ENCODE results near the gene NPSR1.

Gene NPSR1

DNA sequence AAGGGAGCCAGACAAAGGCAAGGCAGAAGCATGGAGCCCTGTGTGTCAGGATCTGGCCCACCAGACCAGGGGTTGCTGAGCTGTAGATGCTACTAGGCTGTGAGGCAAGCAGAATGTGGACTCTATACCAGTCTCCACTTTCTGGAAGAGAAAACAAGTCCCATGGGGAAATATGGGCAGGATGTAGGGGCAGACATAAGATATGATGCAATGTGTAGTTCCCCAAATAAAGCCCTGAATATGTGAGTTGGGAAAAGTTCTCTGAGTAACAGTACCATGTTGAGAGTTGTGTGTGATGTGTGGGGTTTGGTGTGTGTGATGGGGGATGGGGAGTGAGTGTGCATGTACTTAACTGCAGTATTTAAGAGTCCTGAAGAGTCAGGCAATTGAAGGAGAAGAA, 62.3 kb downstream of the NPSR1 start:
- DNase-seq = no peak

DNA sequence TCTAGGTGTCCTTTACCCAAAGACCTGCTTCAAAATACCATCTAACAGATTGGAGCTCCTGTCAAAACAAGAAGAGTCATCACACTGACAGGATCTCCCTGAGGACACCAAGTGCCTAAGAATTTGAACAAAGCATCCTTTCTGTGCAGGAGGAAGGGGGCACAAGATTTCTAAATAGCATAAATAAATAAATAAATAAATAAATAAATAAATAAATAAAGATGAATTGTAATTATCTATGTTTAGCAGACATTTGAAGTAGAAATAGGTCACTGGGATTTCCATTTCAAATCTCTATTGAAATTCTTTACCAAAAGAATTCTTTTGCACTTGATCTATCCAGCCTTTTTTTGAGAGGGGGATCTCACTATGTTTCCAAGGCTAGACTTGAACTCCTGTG, 65.3 kb downstream of the NPSR1 start:
- DNase-seq = no peak

DNA sequence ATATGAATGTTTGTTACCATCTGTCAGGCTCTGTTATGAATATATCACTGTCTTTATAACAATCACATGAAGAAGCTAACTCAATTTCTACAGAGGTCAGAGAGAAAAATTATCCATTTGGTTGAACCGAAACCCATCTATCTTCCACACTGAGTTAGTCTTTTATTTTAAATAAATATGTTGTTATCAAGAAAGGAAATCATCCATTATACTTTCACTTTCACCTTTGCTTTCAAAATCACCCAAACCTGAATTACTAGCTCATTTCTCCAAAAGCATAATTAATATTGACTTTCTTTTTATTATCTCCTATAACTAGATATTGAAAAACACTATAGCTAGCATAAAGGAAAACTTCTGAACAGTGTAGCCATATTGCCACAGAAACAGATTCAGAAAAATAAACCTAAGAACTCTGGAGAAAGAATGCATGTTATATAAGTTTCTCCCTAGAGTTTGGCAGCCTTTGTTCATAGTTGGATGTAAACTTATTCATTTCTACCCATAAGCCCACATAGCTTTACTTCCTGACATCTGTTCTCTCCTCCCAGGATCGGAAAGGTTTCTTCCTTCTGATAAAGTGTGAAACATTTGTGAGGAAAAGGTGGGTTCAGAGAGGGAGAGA, 66.0 kb downstream of the NPSR1 start:
- no peak for DNase-seq

DNA sequence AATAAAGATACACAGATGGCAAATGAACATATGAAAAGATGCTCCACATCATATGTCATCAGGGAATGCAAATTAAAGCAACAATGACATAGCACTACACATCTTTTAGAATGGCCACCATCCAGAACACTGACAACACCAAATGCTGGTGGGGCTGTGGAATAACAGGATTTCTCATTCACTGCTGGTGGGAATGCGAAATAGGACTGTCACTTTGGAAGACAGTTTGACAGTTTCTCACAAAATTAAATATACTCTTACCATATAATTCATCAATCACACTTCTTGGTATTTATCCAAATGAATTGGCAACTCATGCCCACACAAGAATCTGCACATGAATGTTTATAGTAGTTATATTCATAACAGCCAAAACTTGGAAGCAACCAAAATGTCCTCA, 68.2 kb downstream of the NPSR1 start:
- DNase-seq = no peak

DNA sequence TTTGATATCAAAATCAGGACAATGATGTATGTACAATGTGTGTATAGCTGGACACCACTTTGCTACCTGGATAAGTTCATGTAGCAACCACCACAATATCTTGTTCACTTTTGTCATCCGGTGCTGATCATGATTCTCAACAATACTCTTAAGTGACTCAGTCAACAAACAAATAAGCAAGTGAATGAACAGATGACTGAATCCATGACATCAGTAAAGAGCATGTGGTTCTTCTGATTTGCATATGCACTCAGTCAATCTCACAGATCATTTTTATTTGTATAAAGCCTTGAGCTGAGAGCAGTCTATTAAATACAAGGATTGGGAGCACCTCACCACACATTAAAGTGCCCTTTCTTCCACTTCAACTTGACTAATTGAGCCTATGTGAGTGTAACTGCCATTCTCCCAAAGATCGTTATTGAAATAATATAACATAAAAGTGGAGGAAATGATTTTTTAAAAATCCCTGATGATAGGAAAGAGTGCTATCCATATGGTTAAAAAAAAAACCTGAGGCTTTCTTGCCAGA, 69.5 kb downstream of the NPSR1 start:
- no peak for DNase-seq

DNA sequence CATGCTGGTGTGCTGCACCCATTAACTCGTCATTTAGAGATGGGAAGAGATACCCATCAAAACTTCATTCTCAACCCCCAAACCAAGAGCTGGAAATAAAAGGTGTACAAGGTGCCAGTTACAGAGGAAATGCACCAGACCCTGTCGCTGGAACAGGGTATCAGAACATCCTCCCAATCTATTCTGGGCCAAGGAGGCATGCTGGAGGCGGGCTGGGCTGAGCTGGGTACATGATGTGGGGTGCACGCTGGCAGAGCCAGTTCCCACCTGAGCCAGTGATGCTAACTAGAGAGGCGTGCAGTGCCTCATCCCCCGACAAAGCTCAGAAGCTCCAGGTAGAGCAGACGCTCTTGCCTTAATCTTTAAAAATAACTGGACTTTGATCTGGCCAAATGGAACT, 70.1 kb downstream of the NPSR1 start:
- DNase-seq = no peak

DNA sequence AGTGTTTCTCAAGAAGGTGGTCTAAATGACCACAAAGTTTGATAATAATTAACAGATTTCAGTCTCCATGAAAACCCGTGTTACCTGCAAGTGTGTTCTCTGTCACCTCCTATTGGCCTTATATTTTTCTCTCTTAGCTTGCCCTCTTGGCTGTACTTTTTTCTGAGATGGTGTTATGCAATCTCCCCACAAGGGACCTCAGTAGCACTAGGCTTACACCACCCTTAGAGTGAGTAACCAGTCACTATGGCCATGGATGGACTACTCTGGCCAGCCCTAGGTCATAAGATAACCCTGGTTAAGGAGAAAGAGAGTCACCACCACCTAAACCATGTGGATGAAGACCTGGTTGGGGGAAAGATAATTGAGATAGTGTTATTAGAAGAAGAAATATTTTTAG, 76.8 kb downstream of the NPSR1 start:
- no peak for DNase-seq

DNA sequence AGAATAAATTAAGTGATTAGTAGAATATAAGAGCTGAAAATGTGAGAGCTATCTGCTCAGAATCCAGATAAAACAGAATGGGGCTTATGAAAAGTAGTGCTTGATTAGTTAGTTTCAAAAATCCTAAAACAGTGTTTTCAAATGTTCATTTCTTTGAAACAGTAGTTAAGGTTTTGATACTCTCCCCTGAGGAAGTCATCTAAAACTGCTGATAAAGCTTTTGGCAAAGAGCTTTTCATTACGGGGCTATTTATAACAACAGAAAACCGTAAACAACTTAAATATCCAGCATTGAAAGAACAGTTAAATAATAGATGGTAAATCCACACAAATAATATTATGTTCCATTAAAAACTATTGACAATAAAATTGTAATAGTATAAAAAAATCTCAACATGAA, 77.5 kb downstream of the NPSR1 start:
- DNase-seq = no peak

DNA sequence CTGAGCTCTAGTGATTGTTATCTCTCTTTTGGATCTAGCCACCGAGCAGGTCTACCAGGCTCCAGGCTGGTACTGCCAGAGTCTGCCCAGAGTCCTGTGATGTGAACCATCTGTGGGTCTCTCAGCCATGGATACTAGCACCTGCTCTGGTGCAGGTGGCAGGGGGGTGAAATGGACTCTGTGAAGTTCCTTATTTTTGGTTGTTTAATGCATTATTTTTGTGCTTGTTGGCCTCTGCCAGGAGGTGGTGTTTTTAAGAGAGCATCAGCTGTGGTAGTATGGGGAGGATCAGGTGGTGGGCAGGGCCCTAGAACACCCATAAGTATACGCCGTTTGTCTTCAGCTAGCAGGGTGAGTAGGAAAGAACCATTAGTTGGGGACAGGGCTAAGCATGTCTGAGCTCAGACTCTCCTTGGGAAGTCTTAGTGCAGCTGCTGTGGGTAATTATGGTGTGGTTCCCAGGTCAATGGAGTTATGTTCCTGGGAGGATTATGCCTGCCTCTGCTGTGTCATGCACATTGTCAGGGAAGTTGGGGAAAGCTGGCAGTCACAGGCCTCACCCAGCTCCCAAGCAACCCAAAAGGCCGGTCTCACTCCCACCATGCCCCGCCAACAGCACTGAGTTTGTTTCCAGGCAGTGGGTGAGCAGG, 81.8 kb downstream of the NPSR1 start:
- DNase-seq = no peak

DNA sequence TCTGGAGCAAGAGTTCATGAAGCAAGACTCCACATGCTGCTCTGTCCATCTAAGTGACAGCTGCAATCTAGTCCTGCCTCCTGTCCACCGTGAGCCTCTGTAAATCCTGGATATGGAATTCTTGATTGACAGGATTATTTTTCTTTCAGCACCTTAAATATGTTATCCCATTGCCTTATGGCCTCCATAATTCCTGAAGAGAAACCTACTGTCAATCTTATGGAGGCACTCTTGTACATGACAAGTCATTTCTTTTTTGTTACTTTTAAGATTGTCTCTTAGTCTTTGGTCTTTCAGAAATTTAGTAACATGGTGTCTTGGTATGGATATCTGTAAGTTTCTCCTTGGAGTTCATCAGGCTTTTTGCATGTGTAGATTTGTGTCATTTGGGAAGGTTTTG, 82.8 kb downstream of the NPSR1 start:
- no peak for DNase-seq

DNA sequence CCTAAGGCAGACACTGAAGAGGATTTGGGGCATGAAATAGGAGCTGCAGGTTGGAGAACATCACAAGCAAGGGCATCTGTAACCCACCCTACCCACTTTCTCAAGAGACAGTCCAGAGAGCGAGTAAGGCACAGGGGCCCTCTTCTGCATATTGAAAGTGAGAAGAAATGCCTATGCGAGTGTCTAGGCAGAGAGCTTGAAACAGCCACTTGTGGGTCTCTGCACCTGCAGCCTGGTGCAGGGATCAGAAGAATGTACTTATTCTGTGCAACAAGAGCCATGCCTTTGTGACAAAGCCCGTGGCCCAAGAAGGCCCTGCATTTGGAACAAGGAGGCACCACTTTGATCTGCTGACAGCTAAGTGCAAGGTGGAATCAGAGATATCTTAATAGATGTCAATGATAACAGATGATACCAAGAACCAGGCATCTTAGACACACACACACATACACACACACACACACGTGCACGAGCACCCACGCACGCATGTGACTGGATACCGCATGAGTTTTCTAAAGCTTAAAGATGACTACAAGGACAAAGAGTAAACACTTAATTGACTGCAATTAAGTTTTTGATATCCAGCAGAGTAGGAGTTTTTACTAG, 89.3 kb downstream of the NPSR1 start:
- no peak for DNase-seq

DNA sequence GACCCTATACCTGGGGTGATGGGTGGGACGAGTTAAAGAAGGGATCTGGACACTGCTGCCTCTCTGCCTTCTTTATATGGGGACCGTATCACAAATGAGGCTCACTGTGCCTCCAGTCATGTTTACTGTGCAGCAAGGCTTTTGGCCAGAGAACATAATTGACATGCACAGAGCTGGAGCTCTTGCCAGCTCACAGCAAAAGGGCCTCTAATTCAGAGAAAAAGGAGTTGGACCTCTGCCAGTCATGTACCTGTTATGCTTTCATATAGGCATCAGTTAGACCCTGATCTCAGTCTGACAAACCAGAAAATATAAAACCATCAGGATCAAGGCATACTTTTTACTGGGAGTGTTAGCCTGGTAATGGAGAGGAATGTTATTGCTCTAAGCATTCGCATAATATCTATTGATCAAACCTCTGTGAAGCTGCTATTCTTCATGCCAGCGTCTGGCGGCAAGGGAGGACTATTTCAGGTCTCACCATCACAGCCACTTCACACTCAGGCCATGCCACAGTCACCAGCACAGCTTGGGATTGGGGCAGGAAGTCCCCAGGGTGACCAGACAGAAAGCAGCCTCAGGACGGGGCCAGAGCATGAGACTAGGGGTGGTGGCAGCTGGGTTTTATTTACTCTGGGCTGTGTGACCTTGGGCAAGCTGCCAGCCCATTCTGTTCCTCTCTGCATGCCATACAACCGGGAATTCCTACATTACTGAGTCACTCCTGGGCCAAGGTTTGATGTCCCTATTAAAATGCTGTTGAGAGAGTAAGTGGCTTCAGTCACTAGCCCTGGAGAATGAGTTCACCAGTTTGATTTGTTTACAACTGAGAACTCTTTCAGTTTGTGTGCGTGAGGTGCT, 90.1 kb downstream of the NPSR1 start:
- peak in 5 of 58 donors; percentile 5 to 52 (median 23) for DNase-seq

DNA sequence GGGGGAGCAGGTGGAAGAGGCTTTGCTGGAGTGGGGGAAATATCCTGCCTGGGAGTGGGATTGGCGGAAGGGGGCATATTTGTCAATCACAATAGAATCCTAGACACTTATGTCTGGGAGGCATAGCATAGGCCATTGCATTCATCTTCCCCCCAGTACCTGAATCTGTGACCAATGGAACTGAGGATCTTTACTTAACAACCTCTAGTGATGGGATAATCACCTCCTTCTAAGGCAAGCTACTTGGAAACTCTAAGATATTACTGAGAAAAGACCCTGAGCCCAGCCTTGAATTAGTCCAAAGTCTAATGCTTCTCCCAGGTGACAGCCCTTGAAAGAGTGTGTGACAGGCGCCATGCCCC, 90.7 kb downstream of the NPSR1 start:
- DNase-seq = no peak

DNA sequence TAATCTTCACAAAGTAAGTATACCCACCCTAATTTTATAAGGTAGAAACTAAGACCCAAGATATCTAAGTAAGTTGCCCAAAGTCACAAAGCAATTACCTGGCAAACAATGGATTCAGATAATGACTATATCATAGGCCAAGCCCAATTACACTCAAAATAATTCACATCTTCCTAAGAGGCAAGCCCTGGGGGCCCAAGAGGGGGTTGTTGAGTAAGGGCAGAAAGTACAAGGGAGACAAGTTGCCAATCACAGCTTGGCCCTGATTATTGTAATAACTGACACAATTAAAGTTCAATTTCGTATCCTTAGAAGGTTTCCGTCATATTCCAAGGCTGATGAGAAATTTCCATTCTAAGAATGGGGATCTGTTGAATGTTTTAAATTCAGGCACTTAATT, 91.4 kb downstream of the NPSR1 start:
- DNase-seq = no peak

DNA sequence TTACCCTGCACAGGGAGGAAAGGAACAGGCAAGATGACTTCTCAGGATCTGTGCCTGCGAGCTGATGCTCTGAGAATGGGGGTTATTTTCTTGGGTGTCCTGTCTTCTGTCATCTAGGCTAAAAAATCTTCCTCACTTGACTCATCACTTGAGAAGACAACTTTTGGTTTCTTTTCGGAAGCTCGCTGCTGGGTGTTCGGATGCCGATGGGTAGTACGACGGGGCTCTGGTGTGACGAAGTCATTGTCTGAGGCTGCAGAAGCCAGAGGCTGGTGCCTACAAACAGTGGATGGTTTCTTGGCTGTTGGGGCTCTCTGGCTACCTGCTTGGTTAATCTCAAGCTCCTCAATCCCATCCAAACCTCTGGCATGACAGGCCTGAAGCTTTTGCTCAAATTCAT, 92.2 kb downstream of the NPSR1 start:
- DNase-seq = no peak

DNA sequence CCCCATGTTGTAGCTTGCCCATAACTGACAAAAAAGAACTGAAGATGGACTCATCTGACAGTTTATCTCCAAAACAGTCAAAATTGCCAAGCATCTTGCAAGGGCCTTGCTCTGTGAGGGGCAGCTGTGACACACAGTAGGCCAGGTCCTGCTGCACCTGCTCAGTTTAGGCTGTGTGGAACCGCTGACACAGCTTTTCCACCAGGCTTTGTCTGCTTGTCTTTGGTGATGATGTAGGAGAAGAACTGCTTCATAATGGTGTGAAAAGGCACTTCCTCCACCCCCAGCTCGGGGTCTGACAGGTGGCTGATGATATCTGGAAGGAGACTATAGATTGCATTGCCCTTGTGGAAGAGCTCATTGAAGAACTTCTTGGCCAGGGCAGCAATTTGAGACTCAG, 92.6 kb downstream of the NPSR1 start:
- no peak for DNase-seq

DNA sequence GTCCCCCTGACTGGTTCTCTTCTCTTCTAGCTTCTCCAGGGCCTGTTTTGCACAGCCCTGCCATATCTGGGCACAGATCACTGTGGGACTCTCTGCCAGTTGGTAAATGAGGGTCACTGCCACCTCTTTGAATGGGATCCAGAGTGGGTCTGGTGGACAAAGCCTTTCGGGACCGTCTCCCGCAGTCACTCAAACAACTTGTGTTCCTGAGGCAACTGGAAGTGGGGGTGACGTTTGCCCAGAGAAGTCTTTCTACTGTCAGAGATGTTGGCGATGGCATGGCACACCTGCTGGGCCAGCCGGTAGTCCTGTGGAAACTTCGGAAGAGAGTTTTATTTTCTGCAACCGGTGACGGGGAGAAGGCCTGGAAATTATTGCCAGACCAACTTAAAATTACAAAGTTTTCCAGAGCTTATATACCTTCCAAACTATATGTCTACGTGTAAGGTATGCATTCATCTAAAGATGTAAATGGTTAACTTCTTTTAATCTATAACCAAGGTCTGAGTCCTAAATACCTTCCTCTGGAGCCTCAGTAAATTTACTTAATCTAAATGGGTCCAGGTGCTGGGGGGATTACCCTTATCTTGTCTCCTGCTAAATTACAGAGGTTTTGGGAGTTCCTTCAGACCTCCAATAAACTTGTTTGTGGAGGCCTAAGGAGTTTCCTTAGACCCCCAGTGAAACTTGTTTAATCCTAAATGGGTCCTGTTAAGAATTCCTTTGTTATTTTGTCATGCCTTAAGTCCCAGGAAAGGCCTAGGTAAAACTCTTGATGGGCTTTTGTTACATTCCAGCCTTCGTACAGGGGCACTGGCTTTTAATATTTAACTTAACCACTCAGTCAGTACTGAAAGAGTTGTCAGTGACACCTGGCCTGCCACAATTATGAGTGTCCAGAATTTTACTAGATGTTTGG, 94.0 kb downstream of the NPSR1 start:
- DNase-seq = no peak

DNA sequence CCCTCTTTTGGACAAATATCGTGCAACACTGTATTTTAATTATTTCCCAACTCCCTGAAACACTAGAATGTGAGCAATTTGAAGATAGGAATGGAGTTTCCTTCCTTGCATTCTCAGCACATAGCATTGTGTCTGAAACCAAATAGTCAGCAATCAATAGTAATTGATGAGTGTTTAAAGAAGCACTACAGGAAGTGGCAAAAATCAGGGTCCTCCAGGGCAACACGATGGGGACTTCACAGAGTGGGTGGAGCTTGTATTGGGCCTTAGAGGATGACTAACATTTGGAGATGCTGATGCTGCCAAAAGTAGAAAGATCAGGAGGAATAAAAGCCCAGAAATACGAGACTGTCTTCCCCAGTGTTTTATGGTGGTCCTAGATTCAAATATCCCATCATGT, 94.9 kb downstream of the NPSR1 start:
- DNase-seq = no peak

DNA sequence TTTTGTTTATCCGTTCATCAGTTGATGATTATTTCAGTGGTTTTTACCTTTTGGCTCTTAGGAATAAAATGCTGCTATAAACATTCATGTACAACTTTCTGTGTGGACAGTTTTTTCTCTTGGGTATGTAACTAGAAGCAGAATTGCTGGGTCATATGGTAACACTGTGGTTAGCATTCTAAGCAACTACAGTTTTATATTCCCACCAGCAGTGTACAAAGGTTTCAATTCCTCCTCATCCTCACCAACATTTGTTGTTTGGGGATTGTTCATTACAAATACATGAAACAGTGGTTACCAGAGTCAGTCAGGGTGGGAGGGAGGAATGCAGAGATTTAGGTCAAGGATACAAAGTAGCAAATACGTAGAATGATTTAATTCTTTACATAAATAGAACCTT, 97.0 kb downstream of the NPSR1 start:
- DNase-seq = no peak

DNA sequence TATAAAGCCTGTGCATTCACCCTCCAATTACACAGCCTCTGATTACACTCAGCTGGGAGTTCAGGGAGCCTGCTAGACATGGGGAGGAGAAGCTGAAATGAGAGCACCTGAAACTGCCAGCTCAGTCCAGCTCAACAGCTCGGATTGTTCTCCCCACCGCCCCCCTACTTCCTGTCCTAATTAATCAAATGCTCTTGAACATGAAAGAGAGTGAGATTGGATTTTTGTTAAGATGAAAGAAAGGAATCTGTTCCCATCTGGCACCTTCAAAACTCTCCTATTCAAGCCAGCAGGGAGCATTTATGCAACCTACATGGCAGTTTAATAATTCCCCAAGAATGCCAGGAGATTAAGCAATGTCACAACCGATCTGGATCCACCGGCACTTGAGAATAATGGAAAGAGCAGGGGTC, 98.0 kb downstream of the NPSR1 start:
- no peak for DNase-seq

DNA sequence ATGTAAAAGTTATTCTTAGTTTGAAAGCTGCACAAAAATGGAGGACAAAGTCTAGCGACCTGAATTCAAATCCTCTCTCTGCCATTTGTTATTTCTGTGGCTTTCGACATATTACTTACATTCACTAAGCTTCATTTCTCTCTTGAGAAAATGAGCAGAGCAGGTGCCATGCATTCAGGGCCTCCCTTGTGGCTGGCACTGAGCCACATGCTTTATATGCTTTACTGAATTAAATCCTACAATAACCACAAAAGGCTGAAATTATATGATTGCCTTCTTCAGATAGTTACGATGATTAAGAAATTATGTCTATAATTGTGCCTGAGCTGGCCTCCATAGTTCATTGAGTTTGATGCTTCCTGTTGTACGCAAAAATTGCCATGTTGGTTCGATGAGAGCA, 98.7 kb downstream of the NPSR1 start:
- no peak for DNase-seq
